DOHH2 (cell line): ENCODE results near the gene BRPF3.

ENCODE experiments used
- H3F3A ChIP-seq: fragments of 200-600 bp; sonication (generic), shearing (Covaris generic); 2 replicates; pipeline ENCODE4 v1.6.0; 2016; ENCODE audit warnings: antibody characterized with exemption, mild to moderate bottlenecking; ENCODE audit not compliant: control insufficient read depth, insufficient read depth
- H3K27ac ChIP-seq: fragments of 200-600 bp; sonication (generic); 2 replicates; pipeline ENCODE4 v1.5.1; 2014; ENCODE audit warnings: low read depth, mild to moderate bottlenecking, low read length, moderate library complexity
- H3K27me3 ChIP-seq: fragments of 200-600 bp; sonication (generic); 2 replicates; pipeline ENCODE4 v1.6.1; 2014; ENCODE audit warnings: mild to moderate bottlenecking, low read length, mixed read lengths; ENCODE audit not compliant: control insufficient read depth
- H3K36me3 ChIP-seq: fragments of 200-600 bp; sonication (generic); 2 replicates; pipeline ENCODE4 v1.6.1; 2014; ENCODE audit warnings: mild to moderate bottlenecking, low read length, moderate library complexity, mixed read lengths; ENCODE audit not compliant: control insufficient read depth
- H3K4me1 ChIP-seq: fragments of 200-600 bp; sonication (generic); 2 replicates; pipeline ENCODE4 v1.6.1; 2014; ENCODE audit warnings: mild to moderate bottlenecking, low read length, mixed read lengths; ENCODE audit not compliant: control insufficient read depth
- H3K4me2 ChIP-seq: fragments of 200-600 bp; sonication (generic); 2 replicates; pipeline ENCODE4 v1.6.0; 2014; ENCODE audit warnings: mild to moderate bottlenecking, low read length, moderate library complexity
- H3K4me3 ChIP-seq: fragments of 200-600 bp; sonication (generic); 2 replicates; pipeline ENCODE4 v1.5.1; 2014; ENCODE audit warnings: mild to moderate bottlenecking, low read length, mixed read lengths
- H3K79me2 ChIP-seq: fragments of 200-600 bp; sonication (generic); 2 replicates; pipeline ENCODE4 v1.6.1; 2014; ENCODE audit warnings: mild to moderate bottlenecking, low read length, mixed read lengths; ENCODE audit not compliant: control insufficient read depth
- H3K9me2 ChIP-seq: fragments of 200-600 bp; sonication (generic); replicated peaks from 2 replicates; pipeline ENCODE4 v1.6.1; 2014; ENCODE audit warnings: mild to moderate bottlenecking, low read length, mixed read lengths; ENCODE audit not compliant: control insufficient read depth
- H3K9me3 ChIP-seq: fragments of 200-600 bp; sonication (generic); 2 replicates; pipeline ENCODE4 v1.6.1; 2014; ENCODE audit warnings: antibody characterized with exemption, low read length, mixed read lengths; ENCODE audit not compliant: control insufficient read depth, insufficient read depth
- H4K20me1 ChIP-seq: fragments of 200-600 bp; sonication (generic); 2 replicates; pipeline ENCODE4 v1.6.0; 2014; ENCODE audit warnings: low read depth, mild to moderate bottlenecking, antibody characterized with exemption, low read length, moderate library complexity; ENCODE audit not compliant: control insufficient read depth, insufficient read depth
- CTCF ChIP-seq: fragments of 200-600 bp; sonication (generic); IDR thresholded peaks from one replicate; pipeline ENCODE4 v1.5.1; 2014; ENCODE audit warnings: antibody characterized with exemption, mild to moderate bottlenecking, low read depth, low read length; ENCODE audit not compliant: poor library complexity, severe bottlenecking
- EZH2phosphoT487 ChIP-seq: fragments of 200-600 bp; sonication (generic); IDR thresholded peaks from 2 replicates; pipeline ENCODE4 v1.6.1; 2017; ENCODE audit warnings: borderline replicate concordance, mild to moderate bottlenecking, antibody characterized with exemption, low read length, moderate library complexity, mixed read lengths

The BRPF3 gene

GRCh38 chr6:36202101-36202500 lies 5.6 kb downstream of the BRPF3 start:
- no peaks in the 10 kb centered on the region for H4K20me1 ChIP-seq

GRCh38 chr6:36204068-36204753 lies 7.7 kb downstream of the BRPF3 start:
- Histone ChIP-seq H3K36me3 (peaks cover 96% of the 10 kb centered on the region), H3K4me1 (peaks cover 23% of the 10 kb centered on the region), H3K9me2 (no peaks in the 10 kb centered on the region), H3K27ac (no peak overlapping the region), H3K4me2 (peak overlapping the region; percentile 6; the same call in 1 of the 2 replicates), H3K4me3 (no peak overlapping the region), H4K20me1 (no peaks in the 10 kb centered on the region), H3K9me3 (no peaks in the 10 kb centered on the region), H3F3A (no peaks in the 10 kb centered on the region), H3K27me3 (no peaks in the 10 kb centered on the region), H3K79me2 (peaks cover 34% of the 10 kb centered on the region)
- TF ChIP-seq CTCF (no peak), EZH2phosphoT487 (no peak)

More at GRCh38 chr6:36202101-36202500, 5.6 kb downstream of the BRPF3 start:
- Histone ChIP-seq H3K27ac (no peak overlapping the region), H3K27me3 (no peaks in the 10 kb centered on the region), H3K9me2 (no peaks in the 10 kb centered on the region), H3K4me1 (peaks cover 34% of the 10 kb centered on the region), H3K36me3 (peaks cover 87% of the 10 kb centered on the region), H3K4me2 (0 out of 2 replicates have a peak overlapping the region, but pooled peaks have one; percentile 11), H3K79me2 (peaks cover 52% of the 10 kb centered on the region), H3K4me3 (no peak overlapping the region), H3F3A (no peaks in the 10 kb centered on the region), H3K9me3 (no peaks in the 10 kb centered on the region)
- TF ChIP-seq EZH2phosphoT487 (no peak), CTCF (no peak)

GRCh38 chr6:36207155-36207554 lies 10.6 kb downstream of the BRPF3 start:
- Histone ChIP-seq H3F3A (no peaks in the 10 kb centered on the region), H3K4me1 (peaks cover 11% of the 10 kb centered on the region), H3K4me3 (no peak overlapping the region), H3K27ac (no peak overlapping the region), H3K4me2 (no peak overlapping the region), H3K9me2 (no peaks in the 10 kb centered on the region), H3K9me3 (no peaks in the 10 kb centered on the region), H3K27me3 (no peaks in the 10 kb centered on the region), H3K36me3 (peaks cover 94% of the 10 kb centered on the region), H3K79me2 (peaks cover 12% of the 10 kb centered on the region), H4K20me1 (no peaks in the 10 kb centered on the region)
- no peak for TF ChIP-seq CTCF
- TF ChIP-seq EZH2phosphoT487 = no peak
